H1 (cell line): ENCODE results near the gene SCAF11. TPM values are rescaled to one million over a fixed set of nuclear protein-coding genes. Genes with fewer than 3 reads are reported as not detected.

ENCODE experiments used
- CTCF ChIA-PET: fragments of 300-600 bp; sonication (Branson Sonifier 250); formaldehyde crosslinking; loops from one replicate; lab custom pipeline; 2021; ENCODE audit not compliant: partially characterized antibody; lab: Charles Lee
- POLR2A ChIA-PET: fragments of 300-600 bp; sonication (Branson Sonifier 250); formaldehyde crosslinking; loops from one replicate; lab custom pipeline; 2021; ENCODE audit warnings: inconsistent platforms; ENCODE audit not compliant: partially characterized antibody; lab: Charles Lee
- DNase-seq, 2 experiments: peaks; one replicate each; pipeline versions ENCODE4 v3.0.0 to v3.0.0-alpha.2; 2010 to 2022; ENCODE audit warnings: low spot score in 2 of 2, low read depth in 1 of 2, mixed read lengths in 1 of 2
- FAIRE-seq: peaks from 2 replicates; lab custom pipeline; 2011; peaks lifted over from hg19 to GRCh38; lab: Jason Lieb, UNC
- H2AFZ ChIP-seq: 2 replicates; pipeline ENCODE4 v1.8.1; 2012; ENCODE audit warnings: low read length, inconsistent platforms
- H2AK5ac ChIP-seq: 2 replicates; pipeline ENCODE4 v1.6.1; 2013; ENCODE audit warnings: low read depth, low read length
- H2BK120ac ChIP-seq: replicated peaks from 2 replicates; pipeline ENCODE3; 2013; ENCODE audit warnings: low read depth, low read length, inconsistent platforms
- H2BK12ac ChIP-seq: 2 replicates; pipeline ENCODE4 v1.6.1; 2013; ENCODE audit warnings: low read depth, low read length
- H2BK15ac ChIP-seq: 2 replicates; pipeline ENCODE4 v1.6.1; 2013; ENCODE audit warnings: low read length
- H2BK20ac ChIP-seq: 2 replicates; pipeline ENCODE4 v1.6.1; 2013; ENCODE audit warnings: low read length
- H2BK5ac ChIP-seq: 2 replicates; pipeline ENCODE4 v1.6.1; 2013; ENCODE audit warnings: low read depth, low read length
- H3K14ac ChIP-seq: 2 replicates; pipeline ENCODE4 v1.6.1; 2013; ENCODE audit warnings: inconsistent platforms; ENCODE audit not compliant: insufficient read length
- H3K18ac ChIP-seq: 2 replicates; pipeline ENCODE4 v1.6.1; 2013; ENCODE audit warnings: low read length; ENCODE audit errors: extremely low read depth
- H3K23ac ChIP-seq: 2 replicates; pipeline ENCODE4 v1.6.1; 2013; ENCODE audit warnings: inconsistent platforms; ENCODE audit not compliant: insufficient read length
- H3K23me2 ChIP-seq: 2 replicates; pipeline ENCODE4 v1.6.1; 2013; ENCODE audit warnings: low read depth, low read length
- H3K27ac ChIP-seq: 2 replicates; pipeline ENCODE4 v1.6.1; 2011; ENCODE audit warnings: low read depth, low read length, inconsistent platforms
- H3K27me3 ChIP-seq, 4 experiments: replicated peaks in 1 of 4; 1 replicate in 1 of 4; 2 replicates in 3 of 4; pipeline versions ENCODE4 v1.6.1 to v1.8.1; 2011 to 2013; ENCODE audit warnings: low read length in 3 of 4, mild to moderate bottlenecking in 3 of 4, inconsistent platforms in 2 of 4, mixed read lengths in 2 of 4, moderate library complexity in 1 of 4; ENCODE audit not compliant: control insufficient read depth in 3 of 4, insufficient read depth in 3 of 4; ENCODE audit errors: extremely low read depth in 1 of 4
- H3K36me3 ChIP-seq, 4 experiments: 2 replicates each; pipeline versions ENCODE4 v1.6.1 to v1.8.1; 2011 to 2013; ENCODE audit warnings: mild to moderate bottlenecking in 4 of 4, low read length in 3 of 4, moderate library complexity in 2 of 4, control low read depth in 1 of 4, inconsistent platforms in 1 of 4; ENCODE audit not compliant: insufficient read depth in 4 of 4, control insufficient read depth in 2 of 4
- H3K4ac ChIP-seq: replicated peaks from 2 replicates; pipeline ENCODE3; 2013; ENCODE audit warnings: low read length, low read depth, mixed read lengths, inconsistent platforms; ENCODE audit not compliant: insufficient read length
- H3K4me1 ChIP-seq, 4 experiments: replicated peaks in 1 of 4; 1 replicate in 1 of 4; 2 replicates in 3 of 4; pipeline versions ENCODE4 v1.6.1 to v1.8.1; 2011 to 2013; ENCODE audit warnings: low read length in 3 of 4, inconsistent platforms in 2 of 4, mixed read lengths in 1 of 4; ENCODE audit not compliant: insufficient read depth in 4 of 4, control insufficient read depth in 3 of 4
- H3K4me2 ChIP-seq, 2 experiments: 2 replicates each; pipeline versions ENCODE4 v1.6.1 to v1.8.1; 2011 to 2013; ENCODE audit warnings: low read depth in 2 of 2, low read length in 2 of 2, control low read depth in 1 of 2, inconsistent platforms in 1 of 2, mild to moderate bottlenecking in 1 of 2; ENCODE audit not compliant: insufficient read depth in 1 of 2
- H3K4me3 ChIP-seq, 4 experiments: fragments of 200-600, 300-600 bp in 1 of 4; sonication (generic), shearing (Covaris generic), sonication (Bioruptor Twin) in 1 of 4; 2 replicates each; pipeline versions ENCODE4 v1.5.1 to v1.8.1; 2011 to 2016; ENCODE audit warnings: low read length in 4 of 4, low read depth in 3 of 4, control low read depth in 2 of 4, inconsistent platforms in 2 of 4, mild to moderate bottlenecking in 2 of 4, mixed read lengths in 1 of 4, moderate library complexity in 1 of 4; ENCODE audit not compliant: insufficient read depth in 2 of 4; ENCODE audit errors: extremely low read depth in 1 of 4
- H3K56ac ChIP-seq: replicated peaks from 2 replicates; pipeline ENCODE3; 2013; ENCODE audit warnings: low read depth, mild to moderate bottlenecking, mixed read lengths, low read length, inconsistent platforms; ENCODE audit not compliant: insufficient read length
- H3K79me1 ChIP-seq: 2 replicates; pipeline ENCODE4 v1.6.1; 2013; ENCODE audit warnings: low read depth, low read length, control low read depth
- H3K79me2 ChIP-seq, 2 experiments: 2 replicates each; pipeline versions ENCODE4 v1.6.1 to v1.8.1; 2012 to 2013; ENCODE audit warnings: low read length in 2 of 2, mild to moderate bottlenecking in 2 of 2, inconsistent platforms in 1 of 2; ENCODE audit not compliant: insufficient read depth in 2 of 2, control insufficient read depth in 1 of 2
- H3K9ac ChIP-seq, 4 experiments: replicated peaks in 1 of 4; 1 replicate in 1 of 4; 2 replicates in 3 of 4; pipeline versions ENCODE4 v1.6.1 to v1.8.1; 2011 to 2013; ENCODE audit warnings: low read depth in 3 of 4, low read length in 3 of 4, control low read depth in 2 of 4, mild to moderate bottlenecking in 2 of 4, moderate library complexity in 2 of 4, inconsistent platforms in 1 of 4; ENCODE audit errors: extremely low read depth in 1 of 4
- H3K9me3 ChIP-seq, 2 experiments: 2 replicates each; pipeline versions ENCODE4 v1.6.1 to v1.8.1; 2012 to 2013; ENCODE audit warnings: mild to moderate bottlenecking in 2 of 2, moderate library complexity in 2 of 2, control low read depth in 1 of 2, inconsistent platforms in 1 of 2, low read depth in 1 of 2, low read length in 1 of 2, mixed read lengths in 1 of 2; ENCODE audit not compliant: insufficient read depth in 2 of 2
- H4K20me1 ChIP-seq, 2 experiments: replicated peaks in 1 of 2; 2 replicates each; pipeline versions ENCODE3 to v1.8.1; 2011 to 2013; ENCODE audit warnings: inconsistent platforms in 2 of 2, low read length in 2 of 2, mild to moderate bottlenecking in 1 of 2; ENCODE audit not compliant: insufficient read depth in 2 of 2, control insufficient read depth in 1 of 2
- H4K5ac ChIP-seq: 2 replicates; pipeline ENCODE4 v1.6.1; 2013; ENCODE audit warnings: low read length, low read depth, mixed read lengths, inconsistent platforms; ENCODE audit not compliant: insufficient read length
- H4K8ac ChIP-seq: 2 replicates; pipeline ENCODE4 v1.8.0; 2013; ENCODE audit warnings: mild to moderate bottlenecking, moderate library complexity, low read length, inconsistent platforms; ENCODE audit not compliant: insufficient read depth; ENCODE audit errors: extremely low read depth
- H4K91ac ChIP-seq: replicated peaks from 2 replicates; pipeline ENCODE3; 2013; ENCODE audit warnings: low read length, mixed read lengths, inconsistent platforms; ENCODE audit not compliant: insufficient read length
- RNF2 ChIP-seq: fragments of 200-900, 300-1000 bp; sonication (generic); IDR thresholded peaks from 2 replicates; pipeline ENCODE4 v1.7.1; 2016; ENCODE audit warnings: borderline replicate concordance, low read depth, mild to moderate bottlenecking, antibody characterized with exemption, low read length; ENCODE audit not compliant: poor library complexity, severe bottlenecking; ENCODE audit errors: missing control alignments
- WGBS, 2 experiments: shearing (Covaris generic) in 1 of 2; methylation state at CpG; one replicate each; pipeline versions ENCODE4 v1.1.6 to v1.1.7; 2013 to 2015; ENCODE audit warnings: low lambda C conversion rate in 2 of 2, mixed read lengths in 2 of 2, inconsistent platforms in 1 of 2, low coverage in 1 of 2, missing lambda C conversion rate in 1 of 2; ENCODE audit not compliant: insufficient replicate concordance in 2 of 2, insufficient coverage in 1 of 2, insufficient read length in 1 of 2; ENCODE audit errors: extremely low coverage in 1 of 2, missing lambda C conversion rate in 1 of 2; 5-methylcytosine and 5-hydroxymethylcytosine counted together
- polyA plus RNA-seq, 7 experiments: library from polyadenylated mRNA; depleted of rRNA in 3 of 7; stranded (reverse) in 5 of 7; unstranded in 2 of 7; fragments of >200 nt in 5 of 7; fragments of 200-250 nt in 2 of 7; gene quantifications; 1 replicate in 5 of 7; 2 replicates in 1 of 7; 4 replicates in 1 of 7; pipeline versions ENCODE4 v1.2.1 to v1.2.3, GENCODE V29; 2011 to 2013; ENCODE audit warnings: missing spikeins in 2 of 7, mixed read lengths in 2 of 7
- total RNA-seq: library from RNA; stranded (reverse); fragmentation: NEBNext Ultra II Directional; extraction: Animal tissue kit (Norgen Biotek cat#: 25700); gene quantifications from 2 replicates; pipeline ENCODE4 v1.2.1, GENCODE V29; 2021

The SCAF11 gene
- total and polyA plus RNA-seq, 2 of the 8 experiments (the other 6 are each of a cell fraction or from before 2014, with no cell fraction given) = 15.1 to 77.8 TPM

DNA sequence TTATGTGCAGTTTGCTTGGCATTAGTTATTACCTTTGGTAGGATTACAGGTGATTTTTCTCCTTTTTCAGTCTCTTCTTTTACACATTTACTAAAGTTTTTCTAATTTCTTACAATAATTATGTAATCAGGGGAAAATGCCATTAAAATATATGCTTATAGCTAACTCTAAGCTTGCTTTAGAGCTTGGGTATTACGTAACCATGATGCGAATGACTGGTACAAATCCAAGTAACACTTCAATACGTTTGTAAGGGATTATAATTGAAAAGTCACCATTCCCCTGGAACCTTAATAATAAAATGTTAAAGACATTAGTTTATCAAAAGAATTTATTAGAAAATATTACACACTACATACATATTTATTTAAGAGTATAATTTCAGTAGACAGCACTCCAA, 71.6 kb downstream of the SCAF11 start:
- Histone ChIP-seq H3K23ac (no peak overlapping the region), H3K36me3 (peaks cover 0 to 22% (median 2%) of the 10 kb centered on the region in 4 experiments; a peak in 2 of 8 replicates), H2BK12ac (no peak overlapping the region), H3K27me3 (no peaks in the 10 kb centered on the region), H3K9ac (no peak overlapping the region), H2BK20ac (no peak overlapping the region), H3K79me1 (no peaks in the 10 kb centered on the region), H2AFZ (no peak overlapping the region), H3K4me3 (no peak overlapping the region), H3K79me2 (no peaks in the 10 kb centered on the region), H2BK15ac (no peak overlapping the region), H3K4ac (no peak overlapping the region), H4K5ac (no peak overlapping the region), H2BK120ac (no peak overlapping the region), H4K20me1 (no peaks in the 10 kb centered on the region), H3K27ac (no peak overlapping the region), H3K9me3 (no peaks in the 10 kb centered on the region), H4K91ac (no peak overlapping the region), H3K23me2 (no peaks in the 10 kb centered on the region), H4K8ac (no peak overlapping the region), H3K4me2 (no peak overlapping the region), H3K18ac (no peak overlapping the region), H2BK5ac (no peak overlapping the region), H3K4me1 (no peaks in the 10 kb centered on the region), H3K14ac (no peak overlapping the region), H2AK5ac (no peak overlapping the region), H3K56ac (no peak overlapping the region)
- ChIA-PET CTCF (no interaction called here), POLR2A (interaction anchor here (1.7 kb wide), 1 partner anchor 13 kb away, joined by 3 read pairs; no protein-coding TSS in a partner anchor)
- DNase-seq (no peak), FAIRE-seq (no peak)
- WGBS, 2 experiments = 92% methylated on average over 3 of the region's 3 CpGs; no CpG with 5 or more reads in 1 of the 2 experiments
- no peak for TF ChIP-seq RNF2
